ENCODE results near the gene NXNL1. TPM values are rescaled to one million over a fixed set of nuclear protein-coding genes. Genes with fewer than 3 reads are reported as not detected.

Gene NXNL1
- total RNA-seq, 1 donor from 2014 or later = not detected

DNA sequence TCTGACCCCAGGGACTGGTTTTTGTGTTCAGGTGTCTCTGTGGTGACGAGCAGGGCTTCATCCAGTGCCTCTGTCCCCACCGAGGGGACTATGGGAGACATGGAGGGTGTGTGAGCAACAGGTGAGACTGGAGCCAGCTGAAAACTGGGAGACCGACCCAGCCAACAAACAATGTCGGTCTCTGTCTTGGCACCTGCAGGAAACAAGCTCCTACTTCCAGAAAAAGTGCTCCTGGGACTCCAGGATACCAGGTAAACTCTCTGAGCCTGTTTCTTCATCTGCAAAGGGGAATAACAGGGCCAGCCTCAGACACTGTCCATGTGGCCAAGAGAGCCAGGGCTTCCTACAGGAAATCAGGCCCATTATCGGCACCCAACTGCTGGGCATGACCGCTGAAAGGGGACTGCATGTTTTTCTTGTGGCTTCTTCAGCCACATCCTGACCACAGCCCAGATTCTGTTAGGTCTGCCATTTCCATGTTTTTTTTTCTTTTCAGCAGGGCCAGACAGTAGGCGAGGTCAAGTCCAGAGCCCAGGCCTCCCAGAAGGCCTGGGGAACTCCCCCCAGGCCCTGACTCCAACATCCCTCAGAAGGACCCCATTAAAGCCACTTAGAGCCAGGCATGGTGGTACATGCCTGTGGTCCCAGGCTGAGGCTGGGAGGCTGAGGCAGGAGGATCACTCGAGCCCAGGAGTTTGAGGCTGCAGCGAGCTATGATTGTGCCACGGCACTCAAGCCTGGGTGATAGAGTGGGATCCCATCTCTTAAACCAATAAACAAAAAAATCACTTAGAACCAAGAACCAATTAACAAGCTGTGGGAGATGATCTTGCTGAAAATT, 54.5 kb downstream of the NXNL1 start:
- no peaks in the 10 kb centered on the region for H3K27me3 ChIP-seq (ENCODE audit: control insufficient read depth, insufficient read depth, low read length)
- H3K36me3 ChIP-seq (ENCODE audit: control insufficient read depth, insufficient read depth, low read length) = no peaks in the 10 kb centered on the region
- H3K4me3 ChIP-seq (ENCODE audit: low read depth, low read length) = no peak overlapping the region
- FAIRE-seq (no peak), DNase-seq (ENCODE audit: low read depth) (no peak)
- TF ChIP-seq, protein P1, sequence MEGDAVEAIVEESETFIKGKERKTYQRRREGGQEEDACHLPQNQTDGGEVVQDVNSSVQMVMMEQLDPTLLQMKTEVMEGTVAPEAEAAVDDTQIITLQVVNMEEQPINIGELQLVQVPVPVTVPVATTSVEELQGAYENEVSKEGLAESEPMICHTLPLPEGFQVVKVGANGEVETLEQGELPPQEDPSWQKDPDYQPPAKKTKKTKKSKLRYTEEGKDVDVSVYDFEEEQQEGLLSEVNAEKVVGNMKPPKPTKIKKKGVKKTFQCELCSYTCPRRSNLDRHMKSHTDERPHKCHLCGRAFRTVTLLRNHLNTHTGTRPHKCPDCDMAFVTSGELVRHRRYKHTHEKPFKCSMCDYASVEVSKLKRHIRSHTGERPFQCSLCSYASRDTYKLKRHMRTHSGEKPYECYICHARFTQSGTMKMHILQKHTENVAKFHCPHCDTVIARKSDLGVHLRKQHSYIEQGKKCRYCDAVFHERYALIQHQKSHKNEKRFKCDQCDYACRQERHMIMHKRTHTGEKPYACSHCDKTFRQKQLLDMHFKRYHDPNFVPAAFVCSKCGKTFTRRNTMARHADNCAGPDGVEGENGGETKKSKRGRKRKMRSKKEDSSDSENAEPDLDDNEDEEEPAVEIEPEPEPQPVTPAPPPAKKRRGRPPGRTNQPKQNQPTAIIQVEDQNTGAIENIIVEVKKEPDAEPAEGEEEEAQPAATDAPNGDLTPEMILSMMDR (IDR thresholded peaks at IDR 0.05; ENCODE audit: insufficient read depth, low read length, severe bottlenecking) = no peak

Other genes with a start within 250 kb of the NXNL1 start
- gene USE1, start 245.6 kb downstream of the NXNL1 start, total RNA-seq = 8.3 and 11.8 TPM in 2 replicates
- 2.0 and 3.2 TPM in 2 replicates for gene OCEL1, start 234.7 kb downstream of the NXNL1 start, total RNA-seq
- gene NR2F6, start 215.0 kb downstream of the NXNL1 start, total RNA-seq = 93.8 and 124 TPM in 2 replicates
- gene USHBP1, start 196.2 kb downstream of the NXNL1 start, total RNA-seq = 0.13 TPM in 1 of 2 replicates, not detected in the other
- gene BABAM1, start 193.5 kb downstream of the NXNL1 start, total RNA-seq = 45.8 and 60.9 TPM in 2 replicates
- gene ANKLE1, start 179.0 kb downstream of the NXNL1 start, total RNA-seq = 0.38 and 0.53 TPM in 2 replicates
- 6.1 and 9.9 TPM in 2 replicates for gene ABHD8, start 157.5 kb downstream of the NXNL1 start, total RNA-seq
- 23.7 and 24.3 TPM in 2 replicates for gene MRPL34, start 155.1 kb downstream of the NXNL1 start, total RNA-seq
- 9.0 and 21.1 TPM in 2 replicates for gene DDA1, start 151.4 kb downstream of the NXNL1 start, total RNA-seq
- gene ANO8, start 126.1 kb downstream of the NXNL1 start, total RNA-seq = 2.6 and 4.0 TPM in 2 replicates
- gene GTPBP3, start 123.4 kb downstream of the NXNL1 start, total RNA-seq = 16.5 and 48.4 TPM in 2 replicates
- not detected in 2 replicates for gene PLVAP, start 83.6 kb downstream of the NXNL1 start, total RNA-seq
- gene CCDC194, start 66.7 kb downstream of the NXNL1 start, total RNA-seq = not detected in 2 replicates
- gene BST2, start 55.3 kb downstream of the NXNL1 start, total RNA-seq = 2.2 and 8.7 TPM in 2 replicates
- 22.9 and 23.8 TPM in 2 replicates for gene MVB12A, start 40.9 kb downstream of the NXNL1 start, total RNA-seq
- gene TMEM221, start 12.3 kb downstream of the NXNL1 start, total RNA-seq = 0.13 TPM in 1 of 2 replicates, not detected in the other
- gene SLC27A1, start 9.6 kb upstream of the NXNL1 start, total RNA-seq = 5.9 and 7.9 TPM in 2 replicates
- 41.1 and 67.2 TPM in 2 replicates for gene PGLS, start 50.7 kb upstream of the NXNL1 start, total RNA-seq
- 74.2 and 75.1 TPM in 2 replicates for gene COLGALT1, start 94.7 kb upstream of the NXNL1 start, total RNA-seq
- gene UNC13A, start 227.4 kb upstream of the NXNL1 start, total RNA-seq = under 0.01 TPM in 1 of 2 replicates, not detected in the other

Measured in bronchial epithelial cell (primary cell).